Measurements from ENCODE around the gene UROC1.

UROC1 gene

DNA sequence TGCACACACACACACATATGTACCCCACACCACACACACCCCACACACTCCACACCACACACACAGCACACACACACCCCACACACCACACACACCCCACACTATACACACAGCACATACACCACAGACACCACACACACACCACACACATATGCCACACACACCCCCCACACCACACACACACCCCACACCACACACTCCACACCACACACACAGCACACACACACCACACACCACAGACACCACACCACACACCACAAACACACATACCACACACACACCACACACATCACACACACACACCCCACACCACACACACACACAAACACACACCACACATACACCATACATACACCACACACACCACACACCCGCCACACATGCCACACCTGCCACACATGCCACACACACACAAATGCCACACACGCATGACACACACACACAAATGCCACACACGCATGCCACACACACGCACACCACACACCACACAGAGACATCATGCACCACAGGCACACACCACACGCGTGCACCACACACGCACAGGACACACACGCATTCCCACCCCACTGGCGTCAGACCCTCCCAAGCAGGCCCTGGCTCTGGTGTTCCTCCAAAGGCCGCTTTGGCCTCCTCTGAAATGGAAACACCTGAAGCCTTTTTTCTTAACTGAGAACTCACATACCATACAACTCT lies 22.1 kb upstream of the UROC1 start:
- TF ChIP-seq TAF1 (IDR thresholded peaks at IDR 0.05; ENCODE audit: low read depth) (no peak), TEAD4 (IDR thresholded peaks at IDR 0.05) (no peak), FOXM1 (IDR thresholded peaks at IDR 0.05; ENCODE audit: borderline replicate concordance, low read depth) (no peak)
- TF ChIP-seq, protein P1, sequence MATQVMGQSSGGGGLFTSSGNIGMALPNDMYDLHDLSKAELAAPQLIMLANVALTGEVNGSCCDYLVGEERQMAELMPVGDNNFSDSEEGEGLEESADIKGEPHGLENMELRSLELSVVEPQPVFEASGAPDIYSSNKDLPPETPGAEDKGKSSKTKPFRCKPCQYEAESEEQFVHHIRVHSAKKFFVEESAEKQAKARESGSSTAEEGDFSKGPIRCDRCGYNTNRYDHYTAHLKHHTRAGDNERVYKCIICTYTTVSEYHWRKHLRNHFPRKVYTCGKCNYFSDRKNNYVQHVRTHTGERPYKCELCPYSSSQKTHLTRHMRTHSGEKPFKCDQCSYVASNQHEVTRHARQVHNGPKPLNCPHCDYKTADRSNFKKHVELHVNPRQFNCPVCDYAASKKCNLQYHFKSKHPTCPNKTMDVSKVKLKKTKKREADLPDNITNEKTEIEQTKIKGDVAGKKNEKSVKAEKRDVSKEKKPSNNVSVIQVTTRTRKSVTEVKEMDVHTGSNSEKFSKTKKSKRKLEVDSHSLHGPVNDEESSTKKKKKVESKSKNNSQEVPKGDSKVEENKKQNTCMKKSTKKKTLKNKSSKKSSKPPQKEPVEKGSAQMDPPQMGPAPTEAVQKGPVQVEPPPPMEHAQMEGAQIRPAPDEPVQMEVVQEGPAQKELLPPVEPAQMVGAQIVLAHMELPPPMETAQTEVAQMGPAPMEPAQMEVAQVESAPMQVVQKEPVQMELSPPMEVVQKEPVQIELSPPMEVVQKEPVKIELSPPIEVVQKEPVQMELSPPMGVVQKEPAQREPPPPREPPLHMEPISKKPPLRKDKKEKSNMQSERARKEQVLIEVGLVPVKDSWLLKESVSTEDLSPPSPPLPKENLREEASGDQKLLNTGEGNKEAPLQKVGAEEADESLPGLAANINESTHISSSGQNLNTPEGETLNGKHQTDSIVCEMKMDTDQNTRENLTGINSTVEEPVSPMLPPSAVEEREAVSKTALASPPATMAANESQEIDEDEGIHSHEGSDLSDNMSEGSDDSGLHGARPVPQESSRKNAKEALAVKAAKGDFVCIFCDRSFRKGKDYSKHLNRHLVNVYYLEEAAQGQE (IDR thresholded peaks at IDR 0.05; ENCODE audit: low read depth) = no peak

DNA sequence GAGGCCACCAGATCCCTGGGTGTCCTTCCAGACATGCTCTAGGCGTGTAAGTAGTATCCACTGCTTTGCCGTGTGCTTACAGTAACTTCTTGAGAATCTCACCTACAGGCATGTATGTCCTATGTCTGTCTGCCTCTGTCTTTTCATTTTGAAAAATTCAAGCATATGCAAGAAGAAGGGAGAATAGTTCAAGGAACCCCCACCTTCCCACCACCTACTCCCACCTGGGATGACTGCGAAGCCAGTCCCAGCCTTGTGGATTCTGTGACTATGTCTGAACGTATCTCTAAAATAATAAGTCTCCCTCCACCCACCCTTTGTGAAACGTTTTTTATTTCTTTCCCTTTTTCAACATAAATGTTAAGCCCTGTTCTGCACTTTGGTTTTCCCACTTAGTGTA lies 21.4 kb upstream of the UROC1 start:
- TF ChIP-seq, protein P2, sequence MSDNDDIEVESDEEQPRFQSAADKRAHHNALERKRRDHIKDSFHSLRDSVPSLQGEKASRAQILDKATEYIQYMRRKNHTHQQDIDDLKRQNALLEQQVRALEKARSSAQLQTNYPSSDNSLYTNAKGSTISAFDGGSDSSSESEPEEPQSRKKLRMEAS (IDR thresholded peaks at IDR 0.05) = no peak
- no peak for TF ChIP-seq CREB1 (IDR thresholded peaks at IDR 0.05; ENCODE audit: low read depth)
- TF ChIP-seq EP300 (IDR thresholded peaks at IDR 0.05; ENCODE audit: borderline replicate concordance) = no peak
- TF ChIP-seq EGR1 (IDR thresholded peaks at IDR 0.05) = no peak
- TF ChIP-seq TEAD4 (IDR thresholded peaks at IDR 0.05) = no peak
- TF ChIP-seq, protein P3, sequence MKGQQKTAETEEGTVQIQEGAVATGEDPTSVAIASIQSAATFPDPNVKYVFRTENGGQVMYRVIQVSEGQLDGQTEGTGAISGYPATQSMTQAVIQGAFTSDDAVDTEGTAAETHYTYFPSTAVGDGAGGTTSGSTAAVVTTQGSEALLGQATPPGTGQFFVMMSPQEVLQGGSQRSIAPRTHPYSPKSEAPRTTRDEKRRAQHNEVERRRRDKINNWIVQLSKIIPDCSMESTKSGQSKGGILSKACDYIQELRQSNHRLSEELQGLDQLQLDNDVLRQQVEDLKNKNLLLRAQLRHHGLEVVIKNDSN (IDR thresholded peaks at IDR 0.05) = no peak
- no peak for TF ChIP-seq NFIC (IDR thresholded peaks at IDR 0.05)
- TF ChIP-seq, protein P1 (IDR thresholded peaks at IDR 0.05; ENCODE audit: low read depth) = no peak
- no peak for TF ChIP-seq ZBTB7A (IDR thresholded peaks at IDR 0.05; ENCODE audit: low read depth)
- no peak for TF ChIP-seq CEBPB (IDR thresholded peaks at IDR 0.05)
- TF ChIP-seq RAD21 (IDR thresholded peaks at IDR 0.05; ENCODE audit: low read depth) = no peak

DNA sequence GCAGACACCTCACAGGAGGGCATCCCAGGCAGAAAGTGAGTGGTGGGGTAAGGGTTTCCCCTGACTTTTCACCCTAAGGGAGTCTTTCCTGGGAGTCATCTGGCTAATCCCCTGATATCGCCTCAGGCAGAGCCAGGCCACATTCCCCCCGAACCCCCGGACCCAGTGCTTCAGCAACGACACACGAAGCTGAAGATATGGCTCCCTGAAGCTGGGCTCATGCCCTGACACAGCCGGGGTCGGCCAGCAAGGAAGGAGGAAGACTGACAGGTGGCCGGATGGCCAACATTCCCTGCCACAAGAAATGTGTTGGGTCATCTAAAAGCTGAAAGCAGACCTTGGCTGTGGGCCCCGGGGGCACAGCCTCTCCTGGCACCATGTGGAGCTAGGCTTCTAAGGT lies 20.7 kb upstream of the UROC1 start:
- TF ChIP-seq EP300 (IDR thresholded peaks at IDR 0.05; ENCODE audit: borderline replicate concordance) (no peak), TCF12 (IDR thresholded peaks at IDR 0.05; ENCODE audit: low read depth) (no peak), TEAD4 (IDR thresholded peaks at IDR 0.05) (no peak), YY1 (IDR thresholded peaks at IDR 0.05; ENCODE audit: low read depth) (no peak), CEBPB (IDR thresholded peaks at IDR 0.05) (no peak), EGR1 (IDR thresholded peaks at IDR 0.05) (no peak), ZBTB7A (IDR thresholded peaks at IDR 0.05; ENCODE audit: low read depth) (no peak), TAF1 (IDR thresholded peaks at IDR 0.05; ENCODE audit: low read depth) (no peak), CREB1 (IDR thresholded peaks at IDR 0.05; ENCODE audit: low read depth) (no peak), NFIC (IDR thresholded peaks at IDR 0.05) (no peak), RAD21 (IDR thresholded peaks at IDR 0.05; ENCODE audit: low read depth) (no peak), FOXM1 (IDR thresholded peaks at IDR 0.05; ENCODE audit: borderline replicate concordance, low read depth) (no peak)
- TF ChIP-seq, protein P3 (IDR thresholded peaks at IDR 0.05) = no peak
- TF ChIP-seq, protein P1 (IDR thresholded peaks at IDR 0.05; ENCODE audit: low read depth) = no peak
- TF ChIP-seq, protein P2 (IDR thresholded peaks at IDR 0.05) = no peak

DNA sequence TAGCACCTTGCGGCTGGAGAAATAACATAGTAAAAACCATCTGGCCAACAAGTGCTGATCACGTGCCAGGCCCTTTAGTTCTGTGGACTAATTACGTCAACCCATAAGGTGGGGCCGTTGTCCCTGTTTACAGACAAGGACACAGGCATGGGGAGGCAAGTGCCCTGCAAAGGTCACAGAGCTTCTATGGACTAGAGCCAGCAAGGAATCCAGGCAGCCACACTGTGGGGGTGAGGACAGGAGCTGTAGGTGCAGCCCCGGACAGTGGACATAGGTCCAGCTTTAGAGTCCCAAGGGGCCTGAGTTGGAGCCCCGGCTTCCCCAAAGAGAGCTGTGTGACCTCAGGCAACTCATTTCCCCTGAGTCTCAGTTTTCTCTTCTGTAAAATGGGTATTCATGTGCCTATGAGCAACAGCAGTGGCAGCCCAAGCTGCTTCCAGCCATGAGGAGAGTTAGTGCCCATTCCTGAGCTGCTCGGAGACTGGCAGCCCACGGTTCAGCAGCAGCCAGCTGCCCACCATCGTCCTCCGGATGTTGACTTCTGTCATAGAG lies 20.2 kb upstream of the UROC1 start:
- TF ChIP-seq CREB1 (IDR thresholded peaks at IDR 0.05; ENCODE audit: low read depth) (no peak), RAD21 (IDR thresholded peaks at IDR 0.05; ENCODE audit: low read depth) (no peak), NFIC (IDR thresholded peaks at IDR 0.05) (no peak), ZBTB7A (IDR thresholded peaks at IDR 0.05; ENCODE audit: low read depth) (no peak), TEAD4 (IDR thresholded peaks at IDR 0.05) (no peak), YY1 (IDR thresholded peaks at IDR 0.05; ENCODE audit: low read depth) (no peak), EGR1 (IDR thresholded peaks at IDR 0.05) (no peak), TAF1 (IDR thresholded peaks at IDR 0.05; ENCODE audit: low read depth) (no peak)
- TF ChIP-seq, protein P1 (IDR thresholded peaks at IDR 0.05; ENCODE audit: low read depth) = no peak

Measured in Ishikawa (cell line).